Urinary bladder (tissue), 4 donors: ENCODE measurements around the gene MOV10L1. TPM values are rescaled to one million over a fixed set of nuclear protein-coding genes. Genes with fewer than 3 reads are reported as not detected.

Experiments
- DNase-seq: peaks from one replicate; pipeline ENCODE4 v3.0.0-alpha.2; 2015; ENCODE audit errors: extremely low spot score
- H3K27ac ChIP-seq: one replicate; pipeline ENCODE4 v1.5.1; 2013; ENCODE audit warnings: low read depth, mild to moderate bottlenecking, moderate library complexity
- H3K36me3 ChIP-seq: one replicate; pipeline ENCODE4 v1.6.1; 2013; ENCODE audit warnings: mild to moderate bottlenecking, moderate library complexity; ENCODE audit not compliant: insufficient read depth
- H3K4me1 ChIP-seq: one replicate; pipeline ENCODE4 v1.6.1; 2013; ENCODE audit warnings: mild to moderate bottlenecking, moderate library complexity; ENCODE audit not compliant: insufficient read depth
- H3K4me3 ChIP-seq: one replicate; pipeline ENCODE4 v1.5.1; 2013; ENCODE audit warnings: low read depth, low read length
- WGBS: extraction: QIAGEN DNeasy Blood & Tissue Kit; methylation state at CpG from one replicate; pipeline ENCODE4 v1.1.7; 2013; 5-methylcytosine and 5-hydroxymethylcytosine counted together
- polyA plus RNA-seq: library from polyadenylated mRNA; stranded (reverse); fragments of 200-250 nt; gene quantifications from one replicate; pipeline ENCODE4 v1.2.3, GENCODE V29; 2013
- total RNA-seq: library from RNA; depleted of rRNA; stranded (reverse); fragments of >200 nt; gene quantifications from one replicate; pipeline ENCODE4 v1.2.3, GENCODE V29; 2014
- donor health status: healthy with polysubstance abuse.
- donor health status: healthy.

MOV10L1 gene
- total and polyA plus RNA-seq, 2 donors, result 0.33 to 9.7 TPM

DNA sequence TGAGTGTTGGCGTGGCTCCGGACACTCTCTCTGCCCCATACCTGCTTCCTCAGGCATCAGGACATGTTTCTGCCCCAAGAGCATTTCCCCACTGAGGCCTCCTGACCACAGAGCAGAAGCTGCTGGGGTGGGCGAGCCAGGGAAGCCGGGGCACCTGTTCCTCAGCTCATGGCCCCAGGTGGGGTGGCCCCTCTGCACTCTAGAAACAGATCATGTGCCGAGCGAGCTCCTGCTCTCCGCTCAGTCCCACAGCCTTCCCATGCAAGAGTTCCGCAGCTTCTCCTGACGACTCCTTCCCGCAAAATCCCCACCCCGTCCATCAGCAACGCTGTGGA lies 58.3 kb downstream of the MOV10L1 start:
- H3K4me1 ChIP-seq, result no peaks in the 10 kb centered on the region
- no peaks in the 10 kb centered on the region for H3K36me3 ChIP-seq
- H3K4me3 ChIP-seq, result no peak overlapping the region
- H3K27ac ChIP-seq, result no peak overlapping the region
- no peak for DNase-seq
- 92% methylated on average over 12 of the region's 12 CpGs for WGBS

- no peak for DNase-seq
- H3K4me1 ChIP-seq, result no peaks in the 10 kb centered on the region
- H3K36me3 ChIP-seq, result no peaks in the 10 kb centered on the region
- H3K4me3 ChIP-seq, result no peak overlapping the region
- WGBS, result 61% methylated on average over 22 of the region's 22 CpGs
- no peak overlapping the region for H3K27ac ChIP-seq
These were observed 59.4 kb downstream of the MOV10L1 start for GRCh38 chr22:50148991-50149721.

GRCh38 chr22:50150161-50151129 lies 60.6 kb downstream of the MOV10L1 start:
- Histone ChIP-seq H3K27ac (no peak overlapping the region), H3K4me1 (no peaks in the 10 kb centered on the region), H3K36me3 (no peaks in the 10 kb centered on the region), H3K4me3 (no peak overlapping the region)
- no peak for DNase-seq
- WGBS, result 91% methylated on average over 35 of the region's 35 CpGs

DNA sequence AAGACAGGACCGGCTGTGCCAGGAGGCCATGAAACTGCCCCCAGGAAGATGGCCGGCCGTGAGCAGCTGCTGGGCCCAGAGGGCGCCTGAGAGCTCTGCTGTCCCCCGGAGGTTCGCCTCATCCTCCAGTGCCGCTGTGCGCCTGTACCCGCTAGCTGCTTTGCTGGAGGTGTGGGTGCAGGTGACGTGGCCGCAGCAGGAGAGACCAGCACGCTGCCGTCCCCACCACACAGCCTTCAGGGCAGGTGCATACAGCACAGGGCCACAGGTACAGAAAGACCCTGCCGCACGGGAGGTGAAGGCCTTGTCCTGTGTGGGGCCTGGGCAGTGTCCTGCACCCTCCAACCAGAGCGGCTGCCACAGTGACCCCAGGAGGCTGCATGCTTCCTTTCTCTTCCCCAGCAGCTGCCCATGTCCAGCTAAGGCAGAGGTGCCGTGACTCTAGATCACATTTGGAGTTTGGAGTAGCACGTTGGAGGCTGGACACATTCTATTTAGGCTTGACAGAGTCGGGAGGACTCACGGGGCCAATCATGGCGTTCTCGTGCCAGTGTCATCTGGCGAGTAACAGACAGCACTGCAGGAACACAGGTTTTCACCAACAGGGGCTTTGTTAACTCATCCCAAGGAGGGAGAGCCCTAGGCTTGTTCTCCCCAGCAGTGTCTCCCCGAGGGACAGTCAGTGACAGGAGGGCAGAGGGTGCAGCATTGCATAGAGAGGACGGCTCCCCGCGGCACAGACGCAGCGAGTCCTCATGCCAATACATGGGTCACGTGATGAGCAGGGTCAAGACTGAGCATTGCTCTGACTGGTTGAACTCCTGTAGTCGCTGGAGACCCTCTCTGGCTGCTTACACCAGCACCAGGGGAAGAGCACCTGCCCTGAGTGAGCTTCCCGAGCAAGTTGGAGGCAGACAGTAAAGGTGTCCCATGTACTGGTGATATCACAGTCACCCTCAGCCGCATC lies 62.0 kb downstream of the MOV10L1 start:
- DNase-seq, result no peak
- no peaks in the 10 kb centered on the region for H3K4me1 ChIP-seq
- no peak overlapping the region for H3K27ac ChIP-seq
- 86% methylated on average over 33 of the region's 33 CpGs for WGBS
- no peaks in the 10 kb centered on the region for H3K36me3 ChIP-seq
- no peak overlapping the region for H3K4me3 ChIP-seq

GRCh38 chr22:50153056-50153755 lies 63.4 kb downstream of the MOV10L1 start:
- H3K27ac ChIP-seq, result no peak overlapping the region
- DNase-seq, result no peak
- no peak overlapping the region for H3K4me3 ChIP-seq
- no peaks in the 10 kb centered on the region for H3K36me3 ChIP-seq
- 87% methylated on average over 25 of the region's 25 CpGs for WGBS
- H3K4me1 ChIP-seq, result no peaks in the 10 kb centered on the region

GRCh38 chr22:50153756-50154140 lies 63.9 kb downstream of the MOV10L1 start:
- DNase-seq, result no peak
- Histone ChIP-seq H3K4me3 (no peak overlapping the region), H3K4me1 (no peaks in the 10 kb centered on the region), H3K27ac (no peak overlapping the region), H3K36me3 (no peaks in the 10 kb centered on the region)
- 91% methylated on average over 7 of the region's 7 CpGs for WGBS

DNA sequence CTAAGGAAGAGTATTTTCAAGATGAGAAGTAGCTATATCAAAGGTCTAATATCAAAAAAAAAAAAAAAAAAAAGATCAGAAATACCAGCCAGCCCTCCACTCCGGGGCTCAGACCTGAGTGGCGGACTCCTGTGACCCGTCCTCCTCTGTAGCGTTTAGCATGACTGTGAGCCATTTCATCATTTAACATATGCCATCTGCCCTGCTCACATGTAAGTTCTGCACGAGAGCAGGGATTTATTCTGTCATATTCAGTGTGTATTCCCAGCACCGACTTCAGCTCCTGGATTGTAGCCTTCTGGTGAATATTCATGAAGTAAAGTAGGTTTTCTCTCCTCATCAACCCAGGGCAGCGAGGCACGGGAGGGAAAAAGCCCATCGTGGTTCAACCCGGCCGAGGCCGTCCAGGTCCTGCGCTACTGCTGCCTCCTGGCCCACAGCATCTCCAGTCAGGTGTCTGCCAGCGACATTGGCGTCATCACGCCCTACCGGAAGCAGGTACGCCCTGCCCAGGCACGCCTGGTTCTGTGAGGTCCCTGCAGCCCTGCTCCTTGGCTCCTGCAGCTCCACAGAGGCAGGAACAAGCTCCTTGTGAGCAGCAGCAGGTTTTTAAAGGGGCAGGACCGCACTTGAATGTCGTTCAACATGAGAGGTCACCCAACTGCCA lies 68.0 kb downstream of the MOV10L1 start:
- DNase-seq, result peak; percentile 37
- 78% methylated on average over 21 of the region's 21 CpGs for WGBS
- H3K36me3 ChIP-seq, result no peaks in the 10 kb centered on the region
- H3K27ac ChIP-seq, result no peak overlapping the region
- no peaks in the 10 kb centered on the region for H3K4me1 ChIP-seq
- H3K4me3 ChIP-seq, result no peak overlapping the region

DNA sequence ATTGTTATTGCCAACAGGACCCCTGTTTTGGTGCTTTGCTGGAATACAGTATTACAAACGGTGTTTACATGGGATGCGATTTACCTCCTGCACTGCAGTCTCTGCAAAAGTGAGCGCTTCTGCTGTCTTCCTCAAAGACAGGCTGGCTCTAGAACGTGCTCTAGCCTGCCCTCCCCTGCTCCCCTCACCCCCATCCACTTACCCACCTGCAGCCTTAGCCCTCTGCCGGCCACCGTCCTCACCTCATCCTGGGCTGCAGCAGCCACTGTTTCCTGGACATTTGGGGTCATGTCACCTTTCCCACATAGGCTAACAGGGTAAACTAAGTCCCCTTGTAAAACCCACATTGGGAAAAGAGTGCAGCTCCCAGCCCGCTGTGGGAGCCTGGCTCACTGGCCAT lies 71.1 kb downstream of the MOV10L1 start:
- 85% methylated on average over 7 of the region's 7 CpGs for WGBS
- Histone ChIP-seq H3K4me3 (no peak overlapping the region), H3K36me3 (no peaks in the 10 kb centered on the region), H3K27ac (no peak overlapping the region), H3K4me1 (no peaks in the 10 kb centered on the region)
- no peak for DNase-seq

DNA sequence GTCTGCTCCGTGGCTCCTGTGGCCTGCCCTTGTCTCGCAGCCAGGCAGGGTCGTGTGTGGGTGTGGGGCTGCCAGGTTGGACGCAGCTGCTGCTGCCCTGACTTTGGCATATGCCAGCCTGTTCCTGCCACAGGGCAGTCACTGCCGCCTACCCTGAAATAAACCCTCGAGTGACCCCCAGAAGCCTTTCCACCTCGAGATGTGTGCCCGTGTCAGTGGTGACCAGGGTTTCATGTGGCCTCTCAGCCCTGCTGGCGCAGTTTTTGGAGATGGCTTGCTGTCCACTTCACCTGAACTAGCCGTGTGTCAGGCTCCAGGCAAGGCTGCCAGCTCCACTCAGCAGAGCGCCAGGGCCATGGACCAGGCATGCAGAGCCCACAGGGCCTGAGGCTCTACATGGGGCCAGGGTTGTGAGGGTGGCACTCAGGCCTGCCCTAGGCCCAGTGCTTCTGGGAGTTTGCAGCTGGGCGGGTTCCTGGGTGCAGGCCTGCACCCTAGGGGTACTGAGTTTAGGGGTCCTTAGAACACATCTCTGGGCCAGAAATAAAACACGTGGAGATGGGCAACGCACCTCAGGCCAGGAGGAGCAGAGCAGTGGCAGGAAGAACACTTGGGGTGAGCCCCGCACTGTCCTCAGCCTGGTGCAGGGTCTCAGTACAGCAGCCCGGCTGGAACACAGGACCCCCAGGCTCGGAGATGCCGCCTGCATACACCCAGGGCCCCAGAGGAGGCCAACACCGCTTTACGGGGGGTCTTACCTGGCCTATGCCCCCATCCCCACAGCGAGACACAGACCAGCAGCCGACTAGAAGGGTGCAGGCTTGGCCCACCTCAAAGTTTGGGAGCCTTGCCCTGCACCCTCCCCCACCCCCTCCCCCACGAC lies 71.9 kb downstream of the MOV10L1 start:
- no peak overlapping the region for H3K27ac ChIP-seq
- no peaks in the 10 kb centered on the region for H3K4me1 ChIP-seq
- no peak for DNase-seq
- no peak overlapping the region for H3K4me3 ChIP-seq
- 87% methylated on average over 23 of the region's 23 CpGs for WGBS
- H3K36me3 ChIP-seq, result no peaks in the 10 kb centered on the region

- H3K27ac ChIP-seq, result no peak overlapping the region
- no peak overlapping the region for H3K4me3 ChIP-seq
- 89% methylated on average over 10 of the region's 10 CpGs for WGBS
- DNase-seq, result no peak
- no peaks in the 10 kb centered on the region for H3K4me1 ChIP-seq
- no peaks in the 10 kb centered on the region for H3K36me3 ChIP-seq
These were observed 72.7 kb downstream of the MOV10L1 start for GRCh38 chr22:50162391-50162956.

DNA sequence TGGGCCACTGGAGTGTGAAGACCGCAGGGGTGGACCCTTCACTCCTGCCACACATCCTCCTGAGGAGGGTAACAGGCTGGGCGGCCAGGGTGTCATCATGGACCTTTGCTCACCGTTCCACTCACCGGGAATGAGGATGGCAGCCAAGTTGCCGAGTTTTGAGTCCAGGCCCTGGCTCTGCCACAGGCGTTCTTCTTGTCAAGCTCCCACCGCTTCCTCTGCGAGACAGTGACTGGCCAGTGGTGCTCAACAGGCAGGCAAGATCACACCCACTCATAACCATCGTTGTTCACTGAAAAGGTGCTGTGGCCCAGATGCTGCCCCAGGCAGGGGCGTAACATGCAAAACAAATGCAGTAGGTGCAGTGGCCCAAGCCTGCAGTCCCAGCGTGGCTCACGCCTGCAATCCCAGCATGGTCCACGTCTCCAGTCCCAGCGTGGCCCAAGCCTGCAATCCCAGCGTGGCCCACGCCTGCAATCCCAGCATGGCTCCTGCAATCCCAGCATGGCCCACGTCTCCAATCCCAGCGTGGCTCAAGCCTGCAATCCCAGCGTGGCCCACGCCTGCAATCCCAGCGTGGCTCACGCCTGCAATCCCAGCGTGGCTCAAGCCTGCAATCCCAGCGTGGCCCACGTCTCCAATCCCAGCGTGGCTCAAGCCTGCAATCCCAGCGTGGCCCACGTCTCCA lies 75.8 kb downstream of the MOV10L1 start:
- DNase-seq, result no peak
- Histone ChIP-seq H3K27ac (no peak overlapping the region), H3K36me3 (no peaks in the 10 kb centered on the region), H3K4me3 (no peak overlapping the region), H3K4me1 (no peaks in the 10 kb centered on the region)
- WGBS, result 96% methylated on average over 28 of the region's 28 CpGs
